ENCODE measurements around the gene NR2C1.

- no peak for TF ChIP-seq POLR2A (IDR thresholded peaks at IDR 0.05; ENCODE audit: low read length)
- no peak for TF ChIP-seq GATA1 (IDR thresholded peaks at IDR 0.05; ENCODE audit: low read depth, low read length)
Observed at GRCh38 chr12:95115641-95116040, 42.2 kb upstream of the NR2C1 start.
